H1 (cell line): ENCODE results near the gene MIPEP. TPM values are rescaled to one million over a fixed set of nuclear protein-coding genes. Genes with fewer than 3 reads are reported as not detected.

Experiments used
- CTCF ChIA-PET: fragments of 300-600 bp; sonication (Branson Sonifier 250); formaldehyde crosslinking; loops from one replicate; lab custom pipeline; 2021; ENCODE audit not compliant: partially characterized antibody; lab: Charles Lee
- POLR2A ChIA-PET: fragments of 300-600 bp; sonication (Branson Sonifier 250); formaldehyde crosslinking; loops from one replicate; lab custom pipeline; 2021; ENCODE audit warnings: inconsistent platforms; ENCODE audit not compliant: partially characterized antibody; lab: Charles Lee
- DNase-seq, 2 experiments: peaks; one replicate each; pipeline versions ENCODE4 v3.0.0 to v3.0.0-alpha.2; 2010 to 2022; ENCODE audit warnings: low spot score in 2 of 2, low read depth in 1 of 2, mixed read lengths in 1 of 2
- FAIRE-seq: peaks from 2 replicates; lab custom pipeline; 2011; peaks lifted over from hg19 to GRCh38; lab: Jason Lieb, UNC
- H2AFZ ChIP-seq: 2 replicates; pipeline ENCODE4 v1.8.1; 2012; ENCODE audit warnings: low read length, inconsistent platforms
- H2AK5ac ChIP-seq: 2 replicates; pipeline ENCODE4 v1.6.1; 2013; ENCODE audit warnings: low read depth, low read length
- H2BK120ac ChIP-seq: replicated peaks from 2 replicates; pipeline ENCODE3; 2013; ENCODE audit warnings: low read depth, low read length, inconsistent platforms
- H2BK12ac ChIP-seq: 2 replicates; pipeline ENCODE4 v1.6.1; 2013; ENCODE audit warnings: low read depth, low read length
- H2BK15ac ChIP-seq: 2 replicates; pipeline ENCODE4 v1.6.1; 2013; ENCODE audit warnings: low read length
- H2BK20ac ChIP-seq: 2 replicates; pipeline ENCODE4 v1.6.1; 2013; ENCODE audit warnings: low read length
- H2BK5ac ChIP-seq: 2 replicates; pipeline ENCODE4 v1.6.1; 2013; ENCODE audit warnings: low read depth, low read length
- H3K14ac ChIP-seq: 2 replicates; pipeline ENCODE4 v1.6.1; 2013; ENCODE audit warnings: inconsistent platforms; ENCODE audit not compliant: insufficient read length
- H3K18ac ChIP-seq: 2 replicates; pipeline ENCODE4 v1.6.1; 2013; ENCODE audit warnings: low read length; ENCODE audit errors: extremely low read depth
- H3K23ac ChIP-seq: 2 replicates; pipeline ENCODE4 v1.6.1; 2013; ENCODE audit warnings: inconsistent platforms; ENCODE audit not compliant: insufficient read length
- H3K23me2 ChIP-seq: 2 replicates; pipeline ENCODE4 v1.6.1; 2013; ENCODE audit warnings: low read depth, low read length
- H3K27ac ChIP-seq: 2 replicates; pipeline ENCODE4 v1.6.1; 2011; ENCODE audit warnings: low read depth, low read length, inconsistent platforms
- H3K27me3 ChIP-seq, 4 experiments: replicated peaks in 1 of 4; 1 replicate in 1 of 4; 2 replicates in 3 of 4; pipeline versions ENCODE4 v1.6.1 to v1.8.1; 2011 to 2013; ENCODE audit warnings: low read length in 3 of 4, mild to moderate bottlenecking in 3 of 4, inconsistent platforms in 2 of 4, mixed read lengths in 2 of 4, moderate library complexity in 1 of 4; ENCODE audit not compliant: control insufficient read depth in 3 of 4, insufficient read depth in 3 of 4; ENCODE audit errors: extremely low read depth in 1 of 4
- H3K36me3 ChIP-seq, 4 experiments: 2 replicates each; pipeline versions ENCODE4 v1.6.1 to v1.8.1; 2011 to 2013; ENCODE audit warnings: mild to moderate bottlenecking in 4 of 4, low read length in 3 of 4, moderate library complexity in 2 of 4, control low read depth in 1 of 4, inconsistent platforms in 1 of 4; ENCODE audit not compliant: insufficient read depth in 4 of 4, control insufficient read depth in 2 of 4
- H3K4ac ChIP-seq: replicated peaks from 2 replicates; pipeline ENCODE3; 2013; ENCODE audit warnings: low read length, low read depth, mixed read lengths, inconsistent platforms; ENCODE audit not compliant: insufficient read length
- H3K4me1 ChIP-seq, 4 experiments: replicated peaks in 1 of 4; 1 replicate in 1 of 4; 2 replicates in 3 of 4; pipeline versions ENCODE4 v1.6.1 to v1.8.1; 2011 to 2013; ENCODE audit warnings: low read length in 3 of 4, inconsistent platforms in 2 of 4, mixed read lengths in 1 of 4; ENCODE audit not compliant: insufficient read depth in 4 of 4, control insufficient read depth in 3 of 4
- H3K4me2 ChIP-seq, 2 experiments: 2 replicates each; pipeline versions ENCODE4 v1.6.1 to v1.8.1; 2011 to 2013; ENCODE audit warnings: low read depth in 2 of 2, low read length in 2 of 2, control low read depth in 1 of 2, inconsistent platforms in 1 of 2, mild to moderate bottlenecking in 1 of 2; ENCODE audit not compliant: insufficient read depth in 1 of 2
- H3K4me3 ChIP-seq, 4 experiments: fragments of 200-600, 300-600 bp in 1 of 4; sonication (generic), shearing (Covaris generic), sonication (Bioruptor Twin) in 1 of 4; 2 replicates each; pipeline versions ENCODE4 v1.5.1 to v1.8.1; 2011 to 2016; ENCODE audit warnings: low read length in 4 of 4, low read depth in 3 of 4, control low read depth in 2 of 4, inconsistent platforms in 2 of 4, mild to moderate bottlenecking in 2 of 4, mixed read lengths in 1 of 4, moderate library complexity in 1 of 4; ENCODE audit not compliant: insufficient read depth in 2 of 4; ENCODE audit errors: extremely low read depth in 1 of 4
- H3K56ac ChIP-seq: replicated peaks from 2 replicates; pipeline ENCODE3; 2013; ENCODE audit warnings: low read depth, mild to moderate bottlenecking, mixed read lengths, low read length, inconsistent platforms; ENCODE audit not compliant: insufficient read length
- H3K79me1 ChIP-seq: 2 replicates; pipeline ENCODE4 v1.6.1; 2013; ENCODE audit warnings: low read depth, low read length, control low read depth
- H3K79me2 ChIP-seq, 2 experiments: 2 replicates each; pipeline versions ENCODE4 v1.6.1 to v1.8.1; 2012 to 2013; ENCODE audit warnings: low read length in 2 of 2, mild to moderate bottlenecking in 2 of 2, inconsistent platforms in 1 of 2; ENCODE audit not compliant: insufficient read depth in 2 of 2, control insufficient read depth in 1 of 2
- H3K9ac ChIP-seq, 4 experiments: replicated peaks in 1 of 4; 1 replicate in 1 of 4; 2 replicates in 3 of 4; pipeline versions ENCODE4 v1.6.1 to v1.8.1; 2011 to 2013; ENCODE audit warnings: low read depth in 3 of 4, low read length in 3 of 4, control low read depth in 2 of 4, mild to moderate bottlenecking in 2 of 4, moderate library complexity in 2 of 4, inconsistent platforms in 1 of 4; ENCODE audit errors: extremely low read depth in 1 of 4
- H3K9me3 ChIP-seq, 2 experiments: 2 replicates each; pipeline versions ENCODE4 v1.6.1 to v1.8.1; 2012 to 2013; ENCODE audit warnings: mild to moderate bottlenecking in 2 of 2, moderate library complexity in 2 of 2, control low read depth in 1 of 2, inconsistent platforms in 1 of 2, low read depth in 1 of 2, low read length in 1 of 2, mixed read lengths in 1 of 2; ENCODE audit not compliant: insufficient read depth in 2 of 2
- H4K20me1 ChIP-seq, 2 experiments: replicated peaks in 1 of 2; 2 replicates each; pipeline versions ENCODE3 to v1.8.1; 2011 to 2013; ENCODE audit warnings: inconsistent platforms in 2 of 2, low read length in 2 of 2, mild to moderate bottlenecking in 1 of 2; ENCODE audit not compliant: insufficient read depth in 2 of 2, control insufficient read depth in 1 of 2
- H4K5ac ChIP-seq: 2 replicates; pipeline ENCODE4 v1.6.1; 2013; ENCODE audit warnings: low read length, low read depth, mixed read lengths, inconsistent platforms; ENCODE audit not compliant: insufficient read length
- H4K8ac ChIP-seq: 2 replicates; pipeline ENCODE4 v1.8.0; 2013; ENCODE audit warnings: mild to moderate bottlenecking, moderate library complexity, low read length, inconsistent platforms; ENCODE audit not compliant: insufficient read depth; ENCODE audit errors: extremely low read depth
- H4K91ac ChIP-seq: replicated peaks from 2 replicates; pipeline ENCODE3; 2013; ENCODE audit warnings: low read length, mixed read lengths, inconsistent platforms; ENCODE audit not compliant: insufficient read length
- CEBPB ChIP-seq: IDR thresholded peaks from 2 replicates; pipeline ENCODE4 v1.6.1; 2012; ENCODE audit warnings: low read depth, low read length
- CREB1 ChIP-seq: IDR thresholded peaks from 2 replicates; pipeline ENCODE4 v1.6.1; 2012; ENCODE audit warnings: inconsistent platforms
- CTCF ChIP-seq, 3 experiments: IDR thresholded peaks; 1 replicate in 2 of 3; 2 replicates in 1 of 3; pipeline versions ENCODE4 v1.5.1 to v1.6.1; 2011; ENCODE audit warnings: low read length in 3 of 3, mild to moderate bottlenecking in 3 of 3, inconsistent platforms in 2 of 3, low read depth in 1 of 3, moderate library complexity in 1 of 3; ENCODE audit not compliant: insufficient read depth in 1 of 3; ENCODE audit errors: control extremely low read depth in 1 of 3
- MAX ChIP-seq: IDR thresholded peaks from 2 replicates; pipeline ENCODE4 v1.6.1; 2012; ENCODE audit warnings: inconsistent platforms
- POLR2A ChIP-seq, 2 experiments: IDR thresholded peaks; 1 replicate in 1 of 2; 2 replicates in 1 of 2; pipeline ENCODE4 v1.6.1; 2011; ENCODE audit warnings: low read depth in 2 of 2, low read length in 2 of 2, mild to moderate bottlenecking in 2 of 2; ENCODE audit errors: control extremely low read depth in 1 of 2
- RAD21 ChIP-seq, 2 experiments: IDR thresholded peaks in 1 of 2; conservative IDR thresholded peaks in 1 of 2; 2 replicates each; pipeline ENCODE4 v1.6.1; 2011; ENCODE audit warnings: low read depth in 2 of 2, low read length in 2 of 2, improper control_type of control experiment in 1 of 2, inconsistent platforms in 1 of 2, mild to moderate bottlenecking in 1 of 2, moderate library complexity in 1 of 2
- SAP30 ChIP-seq: fragments of 300-600 bp; sonication (generic); IDR thresholded peaks from 2 replicates; pipeline ENCODE4 v1.7.1; 2012; ENCODE audit warnings: low read length, moderate library complexity, mild to moderate bottlenecking, inconsistent platforms; ENCODE audit not compliant: insufficient read depth, insufficient replicate concordance
- TBP ChIP-seq: IDR thresholded peaks from 2 replicates; pipeline ENCODE4 v1.6.1; 2011; ENCODE audit warnings: low read depth, low read length, improper control_type of control experiment
- WGBS, 2 experiments: shearing (Covaris generic) in 1 of 2; methylation state at CpG; one replicate each; pipeline versions ENCODE4 v1.1.6 to v1.1.7; 2013 to 2015; ENCODE audit warnings: low lambda C conversion rate in 2 of 2, mixed read lengths in 2 of 2, inconsistent platforms in 1 of 2, low coverage in 1 of 2, missing lambda C conversion rate in 1 of 2; ENCODE audit not compliant: insufficient replicate concordance in 2 of 2, insufficient coverage in 1 of 2, insufficient read length in 1 of 2; ENCODE audit errors: extremely low coverage in 1 of 2, missing lambda C conversion rate in 1 of 2; 5-methylcytosine and 5-hydroxymethylcytosine counted together
- polyA plus RNA-seq, 7 experiments: library from polyadenylated mRNA; depleted of rRNA in 3 of 7; stranded (reverse) in 5 of 7; unstranded in 2 of 7; fragments of >200 nt in 5 of 7; fragments of 200-250 nt in 2 of 7; gene quantifications; 1 replicate in 5 of 7; 2 replicates in 1 of 7; 4 replicates in 1 of 7; pipeline versions ENCODE4 v1.2.1 to v1.2.3, GENCODE V29; 2011 to 2013; ENCODE audit warnings: missing spikeins in 2 of 7, mixed read lengths in 2 of 7
- total RNA-seq: library from RNA; stranded (reverse); fragmentation: NEBNext Ultra II Directional; extraction: Animal tissue kit (Norgen Biotek cat#: 25700); gene quantifications from 2 replicates; pipeline ENCODE4 v1.2.1, GENCODE V29; 2021

MIPEP gene
- total and polyA plus RNA-seq, 2 of the 8 experiments (the other 6 are each of a cell fraction or from before 2014, with no cell fraction given): 24.0 to 24.2 TPM

- H4K91ac ChIP-seq: no peak overlapping the region
- no peak overlapping the region for H4K8ac ChIP-seq
- H3K4ac ChIP-seq: no peak overlapping the region
- no peaks in the 10 kb centered on the region for H3K4me1 ChIP-seq
- H4K20me1 ChIP-seq: no peaks in the 10 kb centered on the region
- no peak overlapping the region for H2BK12ac ChIP-seq
- 74% methylated on average over 2 of the region's 4 CpGs; no CpG with 5 or more reads in 1 of the 2 experiments for WGBS, 2 experiments
- H3K27ac ChIP-seq: no peak overlapping the region
- no peaks in the 10 kb centered on the region for H3K23me2 ChIP-seq
- no peaks in the 10 kb centered on the region for H3K9me3 ChIP-seq
- no peak overlapping the region for H3K4me3 ChIP-seq
- no peaks in the 10 kb centered on the region for H3K36me3 ChIP-seq
- H3K79me1 ChIP-seq: no peaks in the 10 kb centered on the region
- H3K9ac ChIP-seq: no peak overlapping the region; a peak in 1 of 7 replicates
- H4K5ac ChIP-seq: no peak overlapping the region
- no peak overlapping the region for H3K18ac ChIP-seq
- H2BK120ac ChIP-seq: no peak overlapping the region
- peak; percentile 37 to 66 (median 57); a peak in 3 of 4 replicates for TF ChIP-seq CTCF (IDR thresholded peaks at IDR 0.05; ENCODE audit: control extremely low read depth in 1 of 3, insufficient read depth in 1 of 3, low read depth in 1 of 3, low read length in 3 of 3)
- no peak for TF ChIP-seq MAX
- no peak for TF ChIP-seq CREB1
- TF ChIP-seq POLR2A (IDR thresholded peaks at IDR 0.05; ENCODE audit: control extremely low read depth in 1 of 2, low read depth in 2 of 2, low read length in 2 of 2): no peak
- no peak for TF ChIP-seq SAP30
- 0 out of 2 replicates have a peak, but pooled peaks have one; percentile 15 for TF ChIP-seq CEBPB
- no peak for TF ChIP-seq TBP
- TF ChIP-seq RAD21 (IDR thresholded peaks at IDR 0.05 in 1 of 2, conservative IDR thresholded peaks at IDR 0.05 in 1 of 2; ENCODE audit: low read depth in 2 of 2, low read length in 2 of 2): peak; percentile 39 to 55
- no peak overlapping the region for H2AFZ ChIP-seq
- H2BK15ac ChIP-seq: peak overlapping the region; percentile 40; the same call in 1 of the 2 replicates
- no peak overlapping the region for H2BK20ac ChIP-seq
- no peaks in the 10 kb centered on the region for H3K27me3 ChIP-seq
- H3K4me2 ChIP-seq: no peak overlapping the region
- no peaks in the 10 kb centered on the region for H3K79me2 ChIP-seq
- H2BK5ac ChIP-seq: no peak overlapping the region
- ChIA-PET CTCF (interaction anchor here (0.9 to 3.5 kb wide), 4 partner anchors 9 to 104 kb away, joined by 3 to 10 read pairs (median 4); no protein-coding TSS in a partner anchor), POLR2A (no interaction called here)
- peak in 1 of 2 experiments; percentile 55 for DNase-seq
- FAIRE-seq: no peak
- no peak overlapping the region for H3K56ac ChIP-seq
- no peak overlapping the region for H3K14ac ChIP-seq
- 0 out of 2 replicates have a peak overlapping the region, but pooled peaks have one; percentile 39 for H2AK5ac ChIP-seq
- no peak overlapping the region for H3K23ac ChIP-seq
Measured at GRCh38 chr13:23770428-23770827, 118.8 kb downstream of the MIPEP start.
